CD4-positive, alpha-beta T cell treated with Interleukin-15 for 4 hours (primary cell): ENCODE data around the gene PPP2R1B.
"Not testable (repeated sequence)": the region's sequence is repeated elsewhere in the genome, so short reads cannot be mapped to it uniquely, and the experiment has no call there.

Experiments
- DNase-seq: peaks from one replicate; pipeline ENCODE4 v3.0.0-alpha.2; 2020; ENCODE audit warnings: low spot score

The PPP2R1B gene

GRCh38 chr11:111782109-111782741, 16.0 kb upstream of the PPP2R1B start:
- DNase-seq = no peak

- DNase-seq = no peak
Measured at GRCh38 chr11:111779118-111779517, 12.9 kb upstream of the PPP2R1B start.

- DNase-seq = no peak
Measured at GRCh38 chr11:111778047-111778558, 11.9 kb upstream of the PPP2R1B start.

- DNase-seq = peak; percentile 68
Measured at GRCh38 chr11:111777094-111778046, 11.2 kb upstream of the PPP2R1B start.

- DNase-seq = no peak
Measured at GRCh38 chr11:111776398-111777093, 10.4 kb upstream of the PPP2R1B start.

GRCh38 chr11:111774955-111775710, 8.9 kb upstream of the PPP2R1B start:
- no peak for DNase-seq

- DNase-seq = no peak
Measured at GRCh38 chr11:111772535-111772934, 6.3 kb upstream of the PPP2R1B start.

GRCh38 chr11:111771205-111771604, 5.0 kb upstream of the PPP2R1B start:
- not testable (repeated sequence) for DNase-seq

- DNase-seq = no peak
Measured at GRCh38 chr11:111770581-111771134, 4.5 kb upstream of the PPP2R1B start.

- no peak for DNase-seq
Measured at GRCh38 chr11:111766834-111767142, 599 bp upstream of the PPP2R1B start.

- no peak for DNase-seq
Measured at GRCh38 chr11:111765320-111765983, 737 bp downstream of the PPP2R1B start.

GRCh38 chr11:111764621-111765020, 1.6 kb downstream of the PPP2R1B start:
- DNase-seq = no peak

- no peak for DNase-seq
Measured at GRCh38 chr11:111762981-111763643, 3.1 kb downstream of the PPP2R1B start.

GRCh38 chr11:111762526-111762925, 3.7 kb downstream of the PPP2R1B start:
- DNase-seq = no peak

- no peak for DNase-seq
Measured at GRCh38 chr11:111761036-111761435, 5.2 kb downstream of the PPP2R1B start.

GRCh38 chr11:111759778-111760407, 6.3 kb downstream of the PPP2R1B start:
- no peak for DNase-seq

GRCh38 chr11:111759376-111759775, 6.8 kb downstream of the PPP2R1B start:
- DNase-seq = no peak

GRCh38 chr11:111756097-111756496, 10.1 kb downstream of the PPP2R1B start:
- DNase-seq = no peak

GRCh38 chr11:111749646-111750045, 16.5 kb downstream of the PPP2R1B start:
- DNase-seq = no peak
